Kidney (tissue), 14 donors: Measurements from ENCODE around the gene DPP6. TPM values are rescaled to one million over a fixed set of nuclear protein-coding genes. Genes with fewer than 3 reads are reported as not detected.

Experiments
- DNase-seq, 5 donors: peaks; one replicate each; pipeline ENCODE4 v3.0.0-alpha.2; 2013 to 2020
- FAIRE-seq: peaks from 2 replicates; lab custom pipeline; 2012; peaks lifted over from hg19 to GRCh38; lab: Jason Lieb, UNC
- H3K27ac ChIP-seq, 2 donors: one replicate each; pipeline ENCODE4 v1.7.0; 2013; ENCODE audit warnings: low read depth in 2 of 2, low read length in 2 of 2, inconsistent platforms in 1 of 2
- H3K27me3 ChIP-seq: one replicate; pipeline ENCODE4 v1.7.1; 2013; ENCODE audit warnings: low read length, inconsistent platforms; ENCODE audit not compliant: control insufficient read depth, insufficient read depth
- H3K36me3 ChIP-seq, 3 donors: one replicate each; pipeline versions ENCODE4 v1.7.0 to v1.7.1; 2013; ENCODE audit warnings: low read length in 3 of 3, control low read depth in 1 of 3, inconsistent platforms in 1 of 3; ENCODE audit not compliant: insufficient read depth in 3 of 3, control insufficient read depth in 2 of 3
- H3K4me1 ChIP-seq, 3 donors: one replicate each; pipeline versions ENCODE4 v1.7.0 to v1.7.1; 2013; ENCODE audit warnings: low read length in 3 of 3, inconsistent platforms in 1 of 3, low read depth in 1 of 3; ENCODE audit not compliant: control insufficient read depth in 2 of 3, insufficient read depth in 2 of 3
- H3K4me3 ChIP-seq, 3 donors: one replicate each; pipeline versions ENCODE4 v1.7.0 to v1.8.1; 2013; ENCODE audit warnings: low read length in 3 of 3, control low read depth in 1 of 3, inconsistent platforms in 1 of 3
- H3K9ac ChIP-seq, 3 donors: one replicate each; pipeline versions ENCODE4 v1.7.0 to v1.7.1; 2013; ENCODE audit warnings: low read length in 3 of 3, control low read depth in 1 of 3, inconsistent platforms in 1 of 3
- H3K9me3 ChIP-seq, 3 donors: one replicate each; pipeline versions ENCODE4 v1.7.0 to v1.7.1; 2013; ENCODE audit warnings: low read length in 3 of 3, control low read depth in 1 of 3, inconsistent platforms in 1 of 3; ENCODE audit not compliant: control insufficient read depth in 2 of 3, insufficient read depth in 1 of 3
- CTCF ChIP-seq: IDR thresholded peaks from 3 replicates; pipeline ENCODE4 v1.5.1; 2012; ENCODE audit warnings: mild to moderate bottlenecking, moderate library complexity, borderline replicate concordance; ENCODE audit not compliant: insufficient read depth; ENCODE audit errors: extremely low read depth
- intact Hi-C: fragments of 100-400 bp; cut with DNase I; formaldehyde crosslinking; loops from one replicate; pipeline ENCODE4 v1.11.1; 2022
- polyA plus RNA-seq: library from polyadenylated mRNA; stranded (reverse); fragments of 350-450 nt; fragmentation: Illumina TruSeq; extraction: RNeasy Lipid Tissue Mini Kit (QIAGEN cat#74804); gene quantifications from one replicate; pipeline ENCODE4 v1.2.3, GENCODE V29; 2014; ENCODE audit warnings: low read depth, low replicate concordance; ENCODE audit not compliant: insufficient read depth
- total RNA-seq: library from RNA; stranded (reverse); fragmentation: NEBNext Ultra II Directional; extraction: Animal tissue kit (Norgen Biotek cat#: 25700); gene quantifications from one replicate; pipeline ENCODE4 v1.2.1, GENCODE V29; 2021
- donor health status: control.
- donor health status: control.
- donor health status: control.
- donor health status: control.
- donor health status: control.
- donor health status: DM: yes; HTN: yes; CAD: no.
- donor health status: Normal renal cell carcinoma (clear cell type).

DPP6 gene
- total and polyA plus RNA-seq, 2 donors from 2014 or later = 1.8 to 6.9 TPM

DNA sequence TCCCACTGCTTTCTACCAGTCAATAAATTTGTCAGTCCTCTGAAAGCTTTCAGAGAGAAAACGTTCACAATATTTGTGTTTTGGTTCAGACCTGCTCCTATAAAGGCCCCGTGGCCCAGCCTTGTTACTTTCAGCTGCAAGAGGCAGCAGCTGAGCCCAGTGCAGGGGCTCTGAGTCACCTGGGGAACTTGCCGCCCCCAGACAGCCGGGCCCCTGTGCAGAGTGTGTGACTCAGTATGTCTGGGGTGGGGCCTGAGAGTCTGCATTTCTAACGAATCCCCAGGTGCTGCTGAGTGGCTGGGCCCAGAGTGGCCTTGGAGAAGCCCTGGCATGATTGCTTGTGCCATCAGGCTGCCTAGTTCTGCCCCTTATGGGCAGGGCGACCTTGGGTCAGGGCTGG lies 647.2 kb downstream of the DPP6 start:
- intact Hi-C loops = no loop called here
- TF ChIP-seq CTCF = no peak
- H3K9me3 ChIP-seq = peaks cover 0 to 2% (median 1%) of the 10 kb centered on the region in 3 donors
- no peaks in the 10 kb centered on the region for H3K36me3 ChIP-seq
- FAIRE-seq (no peak), DNase-seq (peak in 1 of 5 donors; percentile 44)
- H3K4me3 ChIP-seq = no peak overlapping the region
- no peak overlapping the region for H3K9ac ChIP-seq
- no peaks in the 10 kb centered on the region for H3K4me1 ChIP-seq
- H3K27ac ChIP-seq = no peak overlapping the region
- no peaks in the 10 kb centered on the region for H3K27me3 ChIP-seq

DNA sequence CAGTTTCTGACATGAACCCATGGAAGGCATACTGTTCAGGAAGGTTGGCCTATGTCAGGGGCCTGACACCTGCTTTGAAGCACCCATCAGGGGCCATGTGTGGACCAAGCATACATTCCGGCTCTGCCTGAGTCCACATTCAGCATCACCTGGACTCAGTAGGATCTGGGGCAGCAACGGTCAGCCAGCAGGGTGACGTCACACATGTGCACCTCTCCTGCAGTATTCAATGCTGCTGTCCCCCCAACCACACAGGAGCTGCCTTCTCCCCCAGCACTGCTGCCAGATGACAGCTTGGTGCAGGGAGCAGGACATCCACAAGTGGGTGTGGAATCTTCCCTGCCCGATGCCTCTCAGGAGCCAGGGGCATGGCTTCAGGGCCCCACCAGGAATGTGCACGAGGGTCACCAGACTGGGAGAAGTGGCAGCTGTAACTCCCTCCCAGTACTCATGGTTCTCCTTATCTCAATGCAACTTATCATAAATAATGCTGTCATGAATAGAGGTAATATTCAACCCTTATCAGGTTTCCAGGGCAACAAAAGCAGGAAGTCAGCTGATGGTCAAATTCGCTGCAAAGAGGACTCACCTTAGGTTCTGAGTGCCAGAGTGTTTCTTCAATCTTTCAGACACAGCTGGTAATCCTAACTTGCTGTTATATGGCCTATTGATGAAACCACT lies 657.8 kb downstream of the DPP6 start:
- no peak for FAIRE-seq
- no peak for TF ChIP-seq CTCF
- Histone ChIP-seq H3K4me1 (no peaks in the 10 kb centered on the region), H3K27me3 (no peaks in the 10 kb centered on the region), H3K9ac (no peak overlapping the region), H3K36me3 (no peaks in the 10 kb centered on the region), H3K4me3 (no peak overlapping the region), H3K27ac (no peak overlapping the region), H3K9me3 (no peaks in the 10 kb centered on the region)
- no peak for DNase-seq
- intact Hi-C loops = no loop called here

DNA sequence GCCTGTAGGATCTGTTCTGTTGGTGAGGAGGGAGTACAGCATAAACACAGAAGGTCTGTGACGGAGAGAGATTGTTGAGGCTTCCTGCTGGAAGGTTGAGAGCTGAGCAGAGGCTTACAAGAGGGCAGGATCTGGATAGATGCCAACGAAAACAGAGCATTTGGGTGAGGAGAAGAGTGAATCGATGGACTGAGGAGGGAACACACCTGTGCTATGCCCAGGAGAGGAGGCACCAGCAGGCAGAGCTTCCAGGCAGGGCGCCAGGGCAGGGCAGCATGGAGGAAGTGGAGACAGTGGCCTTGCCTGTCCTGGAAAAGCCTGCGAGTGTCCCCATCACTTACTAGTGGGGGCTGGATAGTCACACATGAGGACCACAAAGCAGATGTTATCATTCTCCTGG lies 667.8 kb downstream of the DPP6 start:
- H3K9ac ChIP-seq = no peak overlapping the region
- no peak overlapping the region for H3K4me3 ChIP-seq
- intact Hi-C loops = no loop called here
- no peak overlapping the region for H3K27ac ChIP-seq
- no peaks in the 10 kb centered on the region for H3K36me3 ChIP-seq
- FAIRE-seq (no peak), DNase-seq (no peak)
- no peaks in the 10 kb centered on the region for H3K27me3 ChIP-seq
- no peak for TF ChIP-seq CTCF
- no peaks in the 10 kb centered on the region for H3K4me1 ChIP-seq
- H3K9me3 ChIP-seq = no peaks in the 10 kb centered on the region

GRCh38 chr7:154721086-154721485 lies 668.9 kb downstream of the DPP6 start:
- Histone ChIP-seq H3K4me3 (no peak overlapping the region), H3K9me3 (no peaks in the 10 kb centered on the region), H3K27me3 (no peaks in the 10 kb centered on the region), H3K4me1 (no peaks in the 10 kb centered on the region), H3K36me3 (no peaks in the 10 kb centered on the region), H3K27ac (no peak overlapping the region), H3K9ac (no peak overlapping the region)
- intact Hi-C loops = no loop called here
- TF ChIP-seq CTCF = no peak
- DNase-seq (no peak), FAIRE-seq (no peak)
